Progenitor cell of endocrine pancreas (in vitro differentiated cells): ENCODE data around the gene C3orf20. TPM values are rescaled to one million over a fixed set of nuclear protein-coding genes. Genes with fewer than 3 reads are reported as not detected.
"Not testable (repeated sequence)": the region's sequence is repeated elsewhere in the genome, so short reads cannot be mapped to it uniquely, and the experiment has no call there.

Experiments
- DNase-seq: peaks from one replicate; pipeline ENCODE4 v3.0.0; 2021; ENCODE audit warnings: low spot score; ENCODE audit not compliant: unreplicated experiment
- H3K27ac Mint-ChIP-seq: 2 replicates; pipeline ENCODE4 v1.8.0; 2021; ENCODE audit warnings: mild to moderate bottlenecking, moderate library complexity, mixed read lengths
- H3K27me3 Mint-ChIP-seq: 2 replicates; pipeline ENCODE4 v1.8.0; 2021; ENCODE audit warnings: mixed read lengths
- H3K36me3 Mint-ChIP-seq: 2 replicates; pipeline ENCODE4 v1.8.0; 2022; ENCODE audit warnings: mixed read lengths; ENCODE audit not compliant: insufficient read depth
- H3K4me1 Mint-ChIP-seq: 2 replicates; pipeline ENCODE4 v1.8.0; 2021; ENCODE audit warnings: low read depth, mixed read lengths
- H3K4me3 Mint-ChIP-seq: 2 replicates; pipeline ENCODE4 v1.8.0; 2021; ENCODE audit warnings: low read depth, mild to moderate bottlenecking, moderate library complexity, mixed read lengths
- H3K9me3 Mint-ChIP-seq: 2 replicates; pipeline ENCODE4 v1.8.0; 2021; ENCODE audit warnings: low read depth, mixed read lengths
- total RNA-seq: library from RNA; stranded (reverse); gene quantifications from 2 replicates; pipeline ENCODE4 v1.2.1, GENCODE V29; 2021
- TF ChIP-seq, protein P1 (sequence below): fragments of 200-600 bp; sonication (generic); IDR thresholded peaks from one replicate; pipeline ENCODE4 v1.5.0; 2021; ENCODE audit warnings: antibody characterized with exemption, mild to moderate bottlenecking; ENCODE audit not compliant: unreplicated experiment

The C3orf20 gene
- total RNA-seq, 1 donor from 2014 or later: 0.19 TPM

GRCh38 chr3:14804835-14805780 is 130.2 kb downstream of the C3orf20 start:
- no peak overlapping the region for H3K27ac Mint-ChIP-seq
- peaks cover 60% of the 10 kb centered on the region for H3K27me3 Mint-ChIP-seq
- TF ChIP-seq, protein P1, sequence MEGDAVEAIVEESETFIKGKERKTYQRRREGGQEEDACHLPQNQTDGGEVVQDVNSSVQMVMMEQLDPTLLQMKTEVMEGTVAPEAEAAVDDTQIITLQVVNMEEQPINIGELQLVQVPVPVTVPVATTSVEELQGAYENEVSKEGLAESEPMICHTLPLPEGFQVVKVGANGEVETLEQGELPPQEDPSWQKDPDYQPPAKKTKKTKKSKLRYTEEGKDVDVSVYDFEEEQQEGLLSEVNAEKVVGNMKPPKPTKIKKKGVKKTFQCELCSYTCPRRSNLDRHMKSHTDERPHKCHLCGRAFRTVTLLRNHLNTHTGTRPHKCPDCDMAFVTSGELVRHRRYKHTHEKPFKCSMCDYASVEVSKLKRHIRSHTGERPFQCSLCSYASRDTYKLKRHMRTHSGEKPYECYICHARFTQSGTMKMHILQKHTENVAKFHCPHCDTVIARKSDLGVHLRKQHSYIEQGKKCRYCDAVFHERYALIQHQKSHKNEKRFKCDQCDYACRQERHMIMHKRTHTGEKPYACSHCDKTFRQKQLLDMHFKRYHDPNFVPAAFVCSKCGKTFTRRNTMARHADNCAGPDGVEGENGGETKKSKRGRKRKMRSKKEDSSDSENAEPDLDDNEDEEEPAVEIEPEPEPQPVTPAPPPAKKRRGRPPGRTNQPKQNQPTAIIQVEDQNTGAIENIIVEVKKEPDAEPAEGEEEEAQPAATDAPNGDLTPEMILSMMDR: no peak
- H3K4me3 Mint-ChIP-seq: no peak overlapping the region
- peaks cover 1% of the 10 kb centered on the region for H3K4me1 Mint-ChIP-seq
- DNase-seq: no peak
- no peaks in the 10 kb centered on the region for H3K36me3 Mint-ChIP-seq
- H3K9me3 Mint-ChIP-seq: no peaks in the 10 kb centered on the region

GRCh38 chr3:14805961-14806537 is 131.1 kb downstream of the C3orf20 start:
- no peak for DNase-seq
- H3K27me3 Mint-ChIP-seq: peaks cover 61% of the 10 kb centered on the region
- no peaks in the 10 kb centered on the region for H3K9me3 Mint-ChIP-seq
- H3K4me3 Mint-ChIP-seq: no peak overlapping the region
- peaks cover 1% of the 10 kb centered on the region for H3K4me1 Mint-ChIP-seq
- TF ChIP-seq, protein P1: no peak
- no peaks in the 10 kb centered on the region for H3K36me3 Mint-ChIP-seq
- H3K27ac Mint-ChIP-seq: no peak overlapping the region

DNA sequence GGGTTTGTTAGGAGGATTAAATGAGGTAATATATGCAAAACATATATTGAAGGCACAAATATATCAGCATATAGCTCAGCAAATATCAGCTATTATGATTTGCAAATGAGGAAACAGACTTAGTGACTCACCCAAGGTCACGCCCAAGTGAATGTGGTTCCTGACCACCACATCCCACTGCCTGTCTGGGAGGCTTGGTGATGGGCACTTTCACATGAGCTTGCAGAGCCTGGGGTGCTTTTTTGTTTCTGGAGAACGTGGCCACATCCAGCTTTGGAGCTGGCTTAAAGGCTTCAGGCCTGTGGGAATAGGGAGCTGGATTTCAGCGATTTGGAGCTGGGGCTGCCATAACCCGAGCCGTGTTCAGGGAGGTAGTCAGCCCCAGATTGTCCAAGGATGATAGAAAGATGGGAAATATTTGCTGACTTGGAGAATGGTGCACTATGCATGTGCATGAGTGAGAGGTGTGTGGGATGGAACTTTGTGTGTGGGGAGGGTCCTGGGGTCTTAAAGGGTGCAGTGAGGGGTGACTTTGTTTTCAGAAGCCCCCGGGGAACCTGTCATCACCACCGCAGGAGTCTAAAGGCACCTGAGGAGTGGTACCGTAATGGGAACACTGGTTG is 131.8 kb downstream of the C3orf20 start:
- H3K27me3 Mint-ChIP-seq: peaks cover 68% of the 10 kb centered on the region
- no peaks in the 10 kb centered on the region for H3K36me3 Mint-ChIP-seq
- peaks cover 4% of the 10 kb centered on the region for H3K4me1 Mint-ChIP-seq
- TF ChIP-seq, protein P1: no peak
- DNase-seq: no peak
- H3K4me3 Mint-ChIP-seq: no peak overlapping the region
- no peaks in the 10 kb centered on the region for H3K9me3 Mint-ChIP-seq
- H3K27ac Mint-ChIP-seq: no peak overlapping the region

DNA sequence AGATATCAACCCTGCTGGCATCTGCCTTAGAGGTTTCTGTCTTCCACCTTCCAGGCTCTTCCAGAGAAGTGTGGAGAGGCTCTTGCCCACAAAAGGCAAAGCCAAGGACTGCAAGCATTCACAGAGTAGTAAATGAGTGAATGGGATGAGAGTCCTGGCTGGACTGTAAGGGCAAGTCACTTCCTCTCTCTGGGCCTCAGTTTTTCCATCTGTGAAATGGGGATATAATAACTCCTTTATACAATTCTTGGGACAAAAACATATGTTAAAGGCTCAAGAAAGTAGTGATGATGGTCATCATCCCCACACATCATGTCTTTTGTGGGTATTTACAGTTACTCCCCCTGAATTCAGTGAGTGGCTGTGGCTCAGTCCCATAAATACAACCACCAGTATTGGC is 133.1 kb downstream of the C3orf20 start:
- H3K27me3 Mint-ChIP-seq: peaks cover 75% of the 10 kb centered on the region
- TF ChIP-seq, protein P1: no peak

DNA sequence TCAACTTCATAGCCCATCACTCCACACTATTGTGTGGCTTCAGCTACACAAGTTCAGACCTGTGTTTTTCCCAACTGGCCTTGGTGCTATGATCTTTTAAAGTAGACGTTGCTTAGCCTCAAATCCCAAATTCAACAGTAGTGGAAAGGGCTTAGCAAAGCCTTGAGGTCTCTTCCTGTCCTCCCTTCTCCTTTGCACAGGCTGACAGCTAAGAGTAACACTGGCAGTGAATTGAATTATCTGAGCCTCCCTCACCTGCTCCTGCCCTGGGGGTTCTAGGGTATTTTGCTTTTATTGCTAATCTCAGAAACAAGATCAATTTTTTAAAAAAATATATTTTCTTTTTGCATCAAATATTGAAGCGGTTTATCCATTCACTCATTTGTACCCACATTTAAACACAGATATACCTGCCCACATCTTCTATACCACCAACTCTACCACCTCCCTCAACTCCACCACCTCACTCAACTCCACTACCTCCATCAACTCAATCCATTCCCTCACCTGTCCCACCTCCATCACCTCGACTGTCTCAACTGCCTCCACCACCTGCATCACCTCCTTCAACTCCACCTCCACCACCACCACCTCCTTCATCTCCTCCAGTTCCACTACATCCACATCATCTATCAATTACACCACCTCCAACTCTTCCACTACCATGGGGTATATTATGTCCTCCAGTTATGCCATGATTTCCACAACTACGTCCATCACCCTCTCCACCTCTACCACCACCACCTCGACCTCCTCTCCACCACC is 133.7 kb downstream of the C3orf20 start:
- H3K4me3 Mint-ChIP-seq: no peak overlapping the region
- peaks cover 4% of the 10 kb centered on the region for H3K4me1 Mint-ChIP-seq
- peaks cover 77% of the 10 kb centered on the region for H3K27me3 Mint-ChIP-seq
- no peaks in the 10 kb centered on the region for H3K9me3 Mint-ChIP-seq
- TF ChIP-seq, protein P1: no peak
- H3K36me3 Mint-ChIP-seq: no peaks in the 10 kb centered on the region
- DNase-seq: no peak
- no peak overlapping the region for H3K27ac Mint-ChIP-seq

More for the DNA sequence above, 133.1 kb downstream of the C3orf20 start:
- H3K9me3 Mint-ChIP-seq: no peaks in the 10 kb centered on the region
- peaks cover 4% of the 10 kb centered on the region for H3K4me1 Mint-ChIP-seq
- DNase-seq: no peak
- H3K4me3 Mint-ChIP-seq: no peak overlapping the region
- H3K36me3 Mint-ChIP-seq: no peaks in the 10 kb centered on the region
- no peak overlapping the region for H3K27ac Mint-ChIP-seq

DNA sequence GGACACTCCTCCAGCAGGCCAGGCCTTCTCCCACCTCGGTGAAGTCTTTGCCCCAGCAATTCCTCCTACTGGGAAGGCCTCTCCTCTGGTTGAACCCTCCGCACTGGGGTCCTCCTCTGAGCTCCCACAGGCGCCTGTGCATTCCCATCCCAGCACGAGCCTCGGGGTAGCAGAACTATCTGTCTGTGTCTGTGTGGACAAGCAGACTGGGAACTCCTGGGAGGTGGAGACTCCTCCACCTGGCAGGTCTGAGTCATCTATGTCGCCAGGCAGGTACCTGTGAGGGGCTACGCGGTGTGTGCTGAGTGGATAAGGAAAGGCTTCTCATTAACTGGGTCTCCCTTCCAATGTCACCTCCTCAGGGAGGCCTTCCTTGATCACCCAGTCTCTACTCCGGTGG is 134.7 kb downstream of the C3orf20 start:
- not testable (repeated sequence) for DNase-seq, H3K9me3 Mint-ChIP-seq, H3K27ac Mint-ChIP-seq, H3K36me3 Mint-ChIP-seq, H3K4me1 Mint-ChIP-seq
- Mint-ChIP-seq H3K4me3 (peak overlapping the region; percentile 59), H3K27me3 (peaks cover 81% of the 10 kb centered on the region)
